Activated CD4-positive, alpha-beta memory T cell treated with anti-CD3 and anti-CD28 coated beads for 36 hours (primary cell): ENCODE measurements around the gene AMIGO3. TPM values are rescaled to one million over a fixed set of nuclear protein-coding genes. Genes with fewer than 3 reads are reported as not detected.
"Not testable (repeated sequence)": the region's sequence is repeated elsewhere in the genome, so short reads cannot be mapped to it uniquely, and the experiment has no call there.

Experiments
- CTCF ChIA-PET: fragments of 350-600 bp; sonication (Branson Sonifier 250); formaldehyde crosslinking; loops from one replicate; lab custom pipeline; 2021; ENCODE audit warnings: antibody characterized with exemption, inconsistent platforms; lab: Charles Lee
- POLR2A ChIA-PET: fragments of 350-600 bp; sonication (Branson Sonifier 250); formaldehyde crosslinking; loops from one replicate; lab custom pipeline; 2021; ENCODE audit warnings: antibody characterized with exemption; lab: Charles Lee
- DNase-seq: peaks from one replicate; pipeline ENCODE4 v3.0.0-alpha.2; 2020
- H3K27ac Mint-ChIP-seq: one replicate; pipeline ENCODE4 v1.8.0; 2021; ENCODE audit warnings: mixed read lengths
- H3K27me3 Mint-ChIP-seq: one replicate; pipeline ENCODE4 v1.8.0; 2021; ENCODE audit warnings: mixed read lengths
- H3K36me3 Mint-ChIP-seq: one replicate; pipeline ENCODE4 v1.8.0; 2021; ENCODE audit warnings: mixed read lengths
- H3K4me1 Mint-ChIP-seq: one replicate; pipeline ENCODE4 v1.8.0; 2021; ENCODE audit warnings: low read depth, mixed read lengths
- H3K4me3 Mint-ChIP-seq: one replicate; pipeline ENCODE4 v1.8.0; 2021; ENCODE audit warnings: mild to moderate bottlenecking, mixed read lengths
- H3K9me3 Mint-ChIP-seq: one replicate; pipeline ENCODE4 v1.8.0; 2021; ENCODE audit warnings: mixed read lengths
- intact Hi-C: fragments of 100-400 bp; cut with micrococcal nuclease; formaldehyde crosslinking; loops from one replicate; pipeline ENCODE4 v1.15.1; 2023
- total RNA-seq, 2 experiments: library from RNA; stranded (reverse); gene quantifications; one replicate each; pipeline ENCODE4 v1.2.3, GENCODE V29; 2021

The AMIGO3 gene
- total RNA-seq, 2 experiments from 2014 or later, result not detected

GRCh38 chr3:49685103-49685502 lies 34.4 kb downstream of the AMIGO3 start:
- H3K4me3 Mint-ChIP-seq, CTCF ChIA-PET, H3K9me3 Mint-ChIP-seq, H3K27me3 Mint-ChIP-seq, POLR2A ChIA-PET, H3K27ac Mint-ChIP-seq, intact Hi-C loops, DNase-seq: not testable (repeated sequence)
- Mint-ChIP-seq H3K36me3 (peaks cover 15% of the 10 kb centered on the region), H3K4me1 (peaks cover 13% of the 10 kb centered on the region)

GRCh38 chr3:49684453-49684852 lies 35.0 kb downstream of the AMIGO3 start:
- POLR2A ChIA-PET, H3K4me1 Mint-ChIP-seq, H3K9me3 Mint-ChIP-seq, H3K4me3 Mint-ChIP-seq, H3K27me3 Mint-ChIP-seq, intact Hi-C loops, DNase-seq, H3K27ac Mint-ChIP-seq, CTCF ChIA-PET: not testable (repeated sequence)
- H3K36me3 Mint-ChIP-seq, result peaks cover 19% of the 10 kb centered on the region

GRCh38 chr3:49683162-49683561 lies 36.3 kb downstream of the AMIGO3 start:
- ChIA-PET POLR2A (no interaction called here), CTCF (no interaction called here)
- H3K36me3 Mint-ChIP-seq, result peaks cover 21% of the 10 kb centered on the region

GRCh38 chr3:49681543-49681942 lies 37.9 kb downstream of the AMIGO3 start:
- peaks cover 10% of the 10 kb centered on the region for H3K4me1 Mint-ChIP-seq
- CTCF ChIA-PET, result interaction anchor here (0.9 kb wide), 1 partner anchor 10 kb away, joined by 3 read pairs; no protein-coding TSS in a partner anchor
- H3K9me3 Mint-ChIP-seq, result no peaks in the 10 kb centered on the region
- intact Hi-C loops, result no loop called here
- DNase-seq, result no peak
- no peaks in the 10 kb centered on the region for H3K27me3 Mint-ChIP-seq
- H3K36me3 Mint-ChIP-seq, result peaks cover 28% of the 10 kb centered on the region
- POLR2A ChIA-PET, result no interaction called here
- no peak overlapping the region for H3K27ac Mint-ChIP-seq
- H3K4me3 Mint-ChIP-seq, result no peak overlapping the region

More at GRCh38 chr3:49683162-49683561, 36.3 kb downstream of the AMIGO3 start:
- Mint-ChIP-seq H3K4me3 (no peak overlapping the region), H3K27ac (no peak overlapping the region), H3K27me3 (peaks cover 1% of the 10 kb centered on the region), H3K9me3 (no peaks in the 10 kb centered on the region), H3K4me1 (peaks cover 9% of the 10 kb centered on the region)
- intact Hi-C loops, result no loop called here
- no peak for DNase-seq

- Mint-ChIP-seq H3K4me1 (peaks cover 12% of the 10 kb centered on the region), H3K4me3 (no peak overlapping the region), H3K27ac (no peak overlapping the region), H3K9me3 (no peaks in the 10 kb centered on the region), H3K27me3 (no peaks in the 10 kb centered on the region), H3K36me3 (peaks cover 29% of the 10 kb centered on the region)
- ChIA-PET POLR2A (no interaction called here), CTCF (interaction anchor here (0.9 kb wide), 1 partner anchor 9 kb away, joined by 3 read pairs; no protein-coding TSS in a partner anchor)
- no peak for DNase-seq
- intact Hi-C loops, result no loop called here
Observed at GRCh38 chr3:49681232-49681522, 38.3 kb downstream of the AMIGO3 start.

GRCh38 chr3:49680493-49681231 lies 38.8 kb downstream of the AMIGO3 start:
- Mint-ChIP-seq H3K9me3 (no peaks in the 10 kb centered on the region), H3K4me3 (no peak overlapping the region), H3K27ac (no peak overlapping the region), H3K36me3 (peaks cover 32% of the 10 kb centered on the region), H3K27me3 (no peaks in the 10 kb centered on the region), H3K4me1 (peaks cover 16% of the 10 kb centered on the region)
- ChIA-PET POLR2A (no interaction called here), CTCF (interaction anchor here (0.9 kb wide), 1 partner anchor 9 kb away, joined by 3 read pairs; no protein-coding TSS in a partner anchor)
- DNase-seq, result no peak
- intact Hi-C loops, result no loop called here

GRCh38 chr3:49675912-49676311 lies 43.6 kb downstream of the AMIGO3 start:
- Mint-ChIP-seq H3K36me3 (peaks cover 18% of the 10 kb centered on the region), H3K4me1 (peaks cover 32% of the 10 kb centered on the region), H3K27ac (no peak overlapping the region), H3K9me3 (no peaks in the 10 kb centered on the region), H3K27me3 (no peaks in the 10 kb centered on the region), H3K4me3 (no peak overlapping the region)
- intact Hi-C loops, result loop anchor here (2.0 kb wide), 2 partner anchors 49 to 205 kb away; partner anchors contain the start of gene DAG1
- CTCF ChIA-PET, result interaction anchor here (1.5 kb wide), 1 partner anchor 136 kb away, joined by 7 read pairs; no protein-coding TSS in a partner anchor
- POLR2A ChIA-PET, result no interaction called here
- no peak for DNase-seq

- H3K27me3 Mint-ChIP-seq, result no peaks in the 10 kb centered on the region
- peak overlapping the region; percentile 93 for H3K4me3 Mint-ChIP-seq
- H3K9me3 Mint-ChIP-seq, result no peaks in the 10 kb centered on the region
- peaks cover 32% of the 10 kb centered on the region for H3K4me1 Mint-ChIP-seq
- intact Hi-C loops, result loop anchor here (1.0 to 5.0 kb wide), 5 partner anchors 15 to 572 kb away; partner anchors contain the start of genes DAG1, MST1, QARS1 and RNF123
- peak overlapping the region; percentile 13 for H3K27ac Mint-ChIP-seq
- POLR2A ChIA-PET, result no interaction called here
- DNase-seq, result no peak
- H3K36me3 Mint-ChIP-seq, result peaks cover 13% of the 10 kb centered on the region
- CTCF ChIA-PET, result interaction anchor here (1.5 kb wide), 1 partner anchor 135 kb away, joined by 7 read pairs; no protein-coding TSS in a partner anchor
Observed at GRCh38 chr3:49674497-49674983, 44.9 kb downstream of the AMIGO3 start.

GRCh38 chr3:49673715-49674496 lies 45.6 kb downstream of the AMIGO3 start, which contains the start of gene APEH:
Gene APEH (plus strand): TSS chr3:49674351. CDS start chr3:49674402, 51 bp downstream.
- Mint-ChIP-seq H3K4me3 (peak within 1 kb of the TSS; percentile 93), H3K9me3 (no peaks in the 10 kb centered on the region), H3K27ac (peak within 1 kb of the TSS; percentile 97), H3K36me3 (peaks cover 13% of the 10 kb centered on the region), H3K27me3 (no peaks in the 10 kb centered on the region), H3K4me1 (peaks cover 32% of the 10 kb centered on the region)
- DNase-seq, result peak; percentile 99
- ChIA-PET POLR2A (interaction anchor here (1.3 to 2.1 kb wide), 2 partner anchors 134 to 334 kb away, joined by 3 to 18 read pairs; partner anchors contain the start of gene USP4), CTCF (interaction anchor here (0.6 to 5.4 kb wide), 2 partner anchors 120 to 136 kb away, joined by 4 to 308 read pairs; partner anchors contain the start of gene BSN)
- intact Hi-C loops, result loop anchor here (1.0 to 5.0 kb wide), 5 partner anchors 15 to 572 kb away; partner anchors contain the start of genes DAG1, MST1, QARS1 and RNF123

GRCh38 chr3:49673121-49673714 lies 46.3 kb downstream of the AMIGO3 start:
- Mint-ChIP-seq H3K4me1 (peaks cover 32% of the 10 kb centered on the region), H3K36me3 (peaks cover 11% of the 10 kb centered on the region), H3K4me3 (peak overlapping the region; percentile 93), H3K27ac (peak overlapping the region; percentile 97), H3K9me3 (no peaks in the 10 kb centered on the region), H3K27me3 (no peaks in the 10 kb centered on the region)
- ChIA-PET CTCF (interaction anchor here (0.6 to 5.4 kb wide), 5 partner anchors 29 to 135 kb away, joined by 3 to 308 read pairs (median 4); partner anchors contain the start of gene BSN), POLR2A (interaction anchor here (0.6 to 2.1 kb wide), 5 partner anchors 112 to 651 kb away, joined by 3 to 18 read pairs (median 3); partner anchors contain the start of genes NDUFAF3 and USP4)
- no peak for DNase-seq
- intact Hi-C loops, result loop anchor here (5.0 kb wide), 2 partner anchors 256 to 571 kb away; partner anchors contain the start of gene QARS1
